ENCODE measurements around the gene ZC3HAV1L.
"Not testable (repeated sequence)": the region's sequence is repeated elsewhere in the genome, so short reads cannot be mapped to it uniquely, and the experiment has no call there.

The ZC3HAV1L gene

GRCh38 chr7:139034855-139035585, 822 bp downstream of the ZC3HAV1L start:
- DNase-seq (ENCODE audit: low read depth, low spot score) = no peak
- H3K4me3 ChIP-seq = peak overlapping the region; percentile 95
- H3K36me3 ChIP-seq (ENCODE audit: insufficient read depth, low read length) = peaks cover 37% of the 10 kb centered on the region
- TF ChIP-seq EZH2 (IDR thresholded peaks at IDR 0.05) = no peak
- no peak for TF ChIP-seq FOXP2 (optimal IDR thresholded peaks at IDR 0.05; ENCODE audit: control extremely low read depth, extremely low read length, insufficient read depth)
- TF ChIP-seq POLR2AphosphoS5 (IDR thresholded peaks at IDR 0.05; ENCODE audit: borderline replicate concordance, low read depth, low read length) = no peak
- peak overlapping the region; percentile 91 for H3K9ac ChIP-seq (ENCODE audit: insufficient read length)
- no peak overlapping the region for H3K27ac ChIP-seq
- no peaks in the 10 kb centered on the region for H3K9me3 ChIP-seq (ENCODE audit: low read depth, low read length)

DNA sequence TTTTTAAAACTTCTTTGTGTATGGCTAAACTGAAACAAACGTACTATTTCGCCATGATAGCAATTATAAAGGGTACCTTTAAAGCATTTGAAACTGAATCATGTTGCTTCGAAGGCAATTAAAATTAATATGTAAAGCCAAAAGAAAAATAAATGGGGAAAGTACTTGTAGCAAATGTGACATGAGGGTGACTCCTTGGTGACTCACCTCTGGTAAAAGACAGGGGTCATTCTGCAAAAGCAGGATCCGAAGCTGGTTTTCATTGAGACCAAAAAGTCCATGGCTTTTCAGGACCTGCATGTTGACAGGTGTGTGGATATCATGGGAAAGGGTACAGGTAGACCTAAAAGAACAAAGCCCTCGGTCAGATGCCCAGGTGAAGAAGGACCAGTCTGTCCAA, 1.5 kb downstream of the ZC3HAV1L start:
- no peak overlapping the region for H3K9ac ChIP-seq (ENCODE audit: insufficient read length)
- peak overlapping the region; percentile 95 for H3K4me3 ChIP-seq
- no peak overlapping the region for H3K27ac ChIP-seq

DNA sequence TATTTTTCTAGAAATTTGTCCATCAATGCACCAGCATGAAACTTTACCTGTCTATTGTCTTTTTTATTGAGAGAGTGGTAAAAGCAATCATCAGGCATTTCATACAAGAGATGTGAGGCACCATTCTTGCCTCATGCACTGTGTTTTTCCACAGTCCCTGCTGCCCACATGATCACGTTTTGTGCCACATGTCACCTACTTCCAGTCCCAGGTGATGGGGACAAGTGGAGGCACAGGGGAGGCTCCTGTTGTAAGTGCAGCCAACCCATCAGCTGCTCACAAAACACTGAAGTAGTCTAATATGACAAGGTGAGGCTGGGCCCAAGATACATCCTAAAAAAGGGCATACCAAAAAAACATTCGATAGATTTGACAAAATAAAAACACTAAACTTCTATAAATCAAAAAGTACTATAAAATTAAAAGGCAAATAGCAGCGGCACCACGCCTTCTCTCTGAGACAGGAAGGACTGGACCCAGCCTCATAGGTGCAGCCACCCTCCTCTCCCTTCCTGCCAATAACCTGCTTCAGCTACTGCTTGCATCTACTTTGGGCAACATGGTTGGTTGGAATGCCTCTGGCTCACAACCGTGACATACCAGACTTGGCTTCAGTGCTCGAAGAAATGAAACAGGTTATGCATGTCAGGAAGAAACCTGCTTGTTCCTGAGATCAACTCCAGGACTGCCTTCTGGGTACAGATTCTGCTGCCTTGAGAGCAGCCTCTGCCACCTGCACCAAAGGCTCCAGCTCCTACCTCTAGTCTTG, 2.3 kb downstream of the ZC3HAV1L start:
- DNase-seq (ENCODE audit: low read depth, low spot score) = no peak
- TF ChIP-seq POLR2AphosphoS5 (IDR thresholded peaks at IDR 0.05; ENCODE audit: borderline replicate concordance, low read depth, low read length) (no peak), EZH2 (IDR thresholded peaks at IDR 0.05) (no peak), FOXP2 (optimal IDR thresholded peaks at IDR 0.05; ENCODE audit: control extremely low read depth, extremely low read length, insufficient read depth) (no peak)
- Histone ChIP-seq H3K9me3 (ENCODE audit: low read depth, low read length) (no peaks in the 10 kb centered on the region), H3K36me3 (ENCODE audit: insufficient read depth, low read length) (peaks cover 49% of the 10 kb centered on the region), H3K4me3 (no peak overlapping the region), H3K27ac (no peak overlapping the region), H3K9ac (ENCODE audit: insufficient read length) (no peak overlapping the region)

More for the DNA sequence above, 1.5 kb downstream of the ZC3HAV1L start:
- TF ChIP-seq POLR2AphosphoS5 (IDR thresholded peaks at IDR 0.05; ENCODE audit: borderline replicate concordance, low read depth, low read length) (no peak), FOXP2 (optimal IDR thresholded peaks at IDR 0.05; ENCODE audit: control extremely low read depth, extremely low read length, insufficient read depth) (no peak), EZH2 (IDR thresholded peaks at IDR 0.05) (no peak)
- no peak for DNase-seq (ENCODE audit: low read depth, low spot score)
- Histone ChIP-seq H3K9me3 (ENCODE audit: low read depth, low read length) (no peaks in the 10 kb centered on the region), H3K36me3 (ENCODE audit: insufficient read depth, low read length) (peaks cover 43% of the 10 kb centered on the region)

DNA sequence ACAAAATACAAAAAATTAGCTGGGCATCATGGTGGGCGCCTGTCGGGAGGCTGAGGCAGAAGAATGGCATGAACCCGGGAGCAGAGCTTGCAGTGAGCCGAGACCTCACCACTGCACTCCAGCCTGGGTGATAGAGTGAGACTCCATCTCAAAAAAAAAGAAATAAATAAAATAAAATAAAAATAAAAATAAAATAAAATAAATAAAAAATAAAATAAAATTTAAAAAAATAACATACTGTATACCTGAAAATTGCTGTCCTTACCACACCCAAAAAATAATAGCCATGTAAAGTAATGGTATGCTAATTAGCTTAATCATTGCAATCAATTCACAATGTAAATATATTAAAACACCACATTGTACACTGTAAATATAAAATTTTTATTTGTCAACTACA, 3.4 kb downstream of the ZC3HAV1L start:
- Histone ChIP-seq H3K4me3 (no peak overlapping the region), H3K27ac (no peak overlapping the region), H3K9me3 (ENCODE audit: low read depth, low read length) (no peaks in the 10 kb centered on the region), H3K36me3 (ENCODE audit: insufficient read depth, low read length) (peaks cover 59% of the 10 kb centered on the region), H3K9ac (ENCODE audit: insufficient read length) (no peak overlapping the region)
- DNase-seq (ENCODE audit: low read depth, low spot score) = no peak
- no peak for TF ChIP-seq FOXP2 (optimal IDR thresholded peaks at IDR 0.05; ENCODE audit: control extremely low read depth, extremely low read length, insufficient read depth)
- TF ChIP-seq POLR2AphosphoS5 (IDR thresholded peaks at IDR 0.05; ENCODE audit: borderline replicate concordance, low read depth, low read length) = no peak
- no peak for TF ChIP-seq EZH2 (IDR thresholded peaks at IDR 0.05)

GRCh38 chr7:139029353-139029752, 6.5 kb downstream of the ZC3HAV1L start:
- no peak overlapping the region for H3K27ac ChIP-seq
- DNase-seq (ENCODE audit: low read depth, low spot score) = no peak
- H3K9ac ChIP-seq (ENCODE audit: insufficient read length) = no peak overlapping the region
- no peaks in the 10 kb centered on the region for H3K9me3 ChIP-seq (ENCODE audit: low read depth, low read length)
- H3K4me3 ChIP-seq = no peak overlapping the region
- TF ChIP-seq POLR2AphosphoS5 (IDR thresholded peaks at IDR 0.05; ENCODE audit: borderline replicate concordance, low read depth, low read length) (no peak), FOXP2 (optimal IDR thresholded peaks at IDR 0.05; ENCODE audit: control extremely low read depth, extremely low read length, insufficient read depth) (no peak), EZH2 (IDR thresholded peaks at IDR 0.05) (no peak)
- H3K36me3 ChIP-seq (ENCODE audit: insufficient read depth, low read length) = peaks cover 84% of the 10 kb centered on the region

DNA sequence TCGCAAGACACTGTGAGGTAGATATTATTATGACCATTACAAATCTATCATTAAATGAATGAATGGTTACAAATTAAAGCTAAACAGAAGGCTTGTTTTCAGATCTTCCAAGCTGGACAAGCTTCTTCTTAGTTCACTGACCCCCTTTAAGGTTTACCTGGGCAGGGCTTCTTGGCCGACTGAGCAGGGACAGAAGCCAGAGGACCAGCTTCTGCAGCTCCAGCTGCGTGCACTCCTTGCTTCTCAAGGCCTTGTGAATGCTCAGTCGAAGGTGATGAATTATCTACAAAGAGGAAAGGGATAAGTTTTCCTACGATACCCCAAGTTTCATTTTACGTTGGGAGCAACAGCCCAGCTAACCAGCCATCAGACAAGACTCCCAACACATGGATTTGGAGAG, 9.3 kb downstream of the ZC3HAV1L start:
- no peaks in the 10 kb centered on the region for H3K9me3 ChIP-seq (ENCODE audit: low read depth, low read length)
- H3K4me3 ChIP-seq = no peak overlapping the region
- no peak overlapping the region for H3K27ac ChIP-seq
- TF ChIP-seq EZH2 (IDR thresholded peaks at IDR 0.05) (no peak), FOXP2 (optimal IDR thresholded peaks at IDR 0.05; ENCODE audit: control extremely low read depth, extremely low read length, insufficient read depth) (no peak), POLR2AphosphoS5 (IDR thresholded peaks at IDR 0.05; ENCODE audit: borderline replicate concordance, low read depth, low read length) (no peak)
- DNase-seq (ENCODE audit: low read depth, low spot score) = no peak
- no peak overlapping the region for H3K9ac ChIP-seq (ENCODE audit: insufficient read length)
- peaks cover 79% of the 10 kb centered on the region for H3K36me3 ChIP-seq (ENCODE audit: insufficient read depth, low read length)

- not testable (repeated sequence) for H3K9ac ChIP-seq (ENCODE audit: insufficient read length); H3K4me3 ChIP-seq; H3K9me3 ChIP-seq (ENCODE audit: low read depth, low read length); H3K27ac ChIP-seq; DNase-seq (ENCODE audit: low read depth, low spot score)
- peaks cover 72% of the 10 kb centered on the region for H3K36me3 ChIP-seq (ENCODE audit: insufficient read depth, low read length)
These were observed 10.0 kb downstream of the ZC3HAV1L start for GRCh38 chr7:139025861-139026260.

DNA sequence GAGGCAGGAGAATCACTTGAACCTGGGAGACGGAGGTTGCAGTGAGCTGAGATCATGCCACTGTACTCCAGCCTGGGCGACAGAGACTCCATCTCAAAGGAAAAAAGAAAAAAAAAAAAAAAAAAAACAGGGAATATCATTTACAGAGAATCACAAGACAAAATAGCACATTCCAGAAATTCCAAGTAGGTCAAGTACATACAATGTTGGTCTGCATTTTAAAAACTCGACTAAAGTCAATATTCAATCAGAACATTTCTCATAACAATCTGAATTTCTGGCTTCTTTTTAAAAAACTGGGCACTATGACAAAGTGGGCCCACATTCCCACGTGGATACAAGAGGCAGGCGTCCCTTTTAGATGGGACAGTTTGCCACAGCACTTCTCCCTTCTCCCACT, 12.8 kb downstream of the ZC3HAV1L start:
- no peak for DNase-seq (ENCODE audit: low read depth, low spot score)
- Histone ChIP-seq H3K9me3 (ENCODE audit: low read depth, low read length) (no peaks in the 10 kb centered on the region), H3K9ac (ENCODE audit: insufficient read length) (no peak overlapping the region), H3K4me3 (no peak overlapping the region), H3K27ac (no peak overlapping the region), H3K36me3 (ENCODE audit: insufficient read depth, low read length) (peaks cover 54% of the 10 kb centered on the region)
- TF ChIP-seq FOXP2 (optimal IDR thresholded peaks at IDR 0.05; ENCODE audit: control extremely low read depth, extremely low read length, insufficient read depth) = no peak
- no peak for TF ChIP-seq EZH2 (IDR thresholded peaks at IDR 0.05)
- TF ChIP-seq POLR2AphosphoS5 (IDR thresholded peaks at IDR 0.05; ENCODE audit: borderline replicate concordance, low read depth, low read length) = no peak

Measured in SK-N-MC (cell line).